HCT116 (cell line): ENCODE results near the gene CENPM. TPM values are rescaled to one million over a fixed set of nuclear protein-coding genes. Genes with fewer than 3 reads are reported as not detected.
A peak's percentile ranks its signal among the peaks of the same experiment; 100 is the strongest.

Experiments
- ATAC-seq: fragments of 200-7000 bp; cut with Tn5 transposase; 2 replicates; pipeline ENCODE4 v1.9.1; 2020; ENCODE audit warnings: mild to moderate bottlenecking, moderate library complexity
- BruUV-seq: library from RNA; stranded (reverse); fragments of 400-500 nt; replicated peaks from 2 replicates; lab custom pipeline; 2021; lab: Mats Ljungman, UMichigan
- CTCF ChIA-PET: fragments of 300-600 bp; sonication (Branson Sonifier 250); formaldehyde crosslinking; loops from one replicate; lab custom pipeline; 2021; ENCODE audit warnings: antibody characterized with exemption; lab: Charles Lee
- POLR2A ChIA-PET: fragments of 300-600, 350-600 bp; sonication (Branson Sonifier 250); formaldehyde crosslinking; loops from one replicate; lab custom pipeline; 2021; ENCODE audit warnings: antibody characterized with exemption; lab: Charles Lee
- RAD21 ChIA-PET, 2 experiments: fragments of 300-600 bp; sonication (Branson Sonifier 250); formaldehyde crosslinking; loops; one replicate each; lab custom pipeline; 2023; ENCODE audit warnings: low total read pairs in 2 of 2; ENCODE audit not compliant: uncharacterized antibody in 2 of 2, unreplicated experiment in 2 of 2, low non-redundant PET in 1 of 2; lab: Charles Lee
- DNase-seq: peaks from one replicate; pipeline ENCODE4 v3.0.0-alpha.2; 2010; ENCODE audit warnings: low read depth, low spot score
- H2AFZ ChIP-seq: fragments of 200-600 bp; shearing (Covaris generic), sonication (generic); 2 replicates; pipeline ENCODE4 v1.6.1; 2017; ENCODE audit warnings: low read depth, mixed run types, mixed read lengths, antibody characterized with exemption, low read length; ENCODE audit not compliant: poor library complexity, severe bottlenecking
- H3K27ac ChIP-seq: 2 replicates; pipeline ENCODE4 v1.5.1; 2012; ENCODE audit warnings: low read depth, low read length
- H3K27me3 ChIP-seq: fragments of 200-600 bp; sonication (generic); 2 replicates; pipeline ENCODE4 v1.6.1; 2016; ENCODE audit warnings: mixed run types, low read length, mixed read lengths; ENCODE audit not compliant: insufficient read depth
- H3K36me3 ChIP-seq, 2 experiments: fragments of 200-500 bp in 1 of 2; fragments of 200-600 bp in 1 of 2; sonication (Bioruptor generic) in 1 of 2; sonication (generic) in 1 of 2; 2 replicates each; pipeline versions ENCODE4 v1.5.1 to v1.6.1; 2014 to 2016; ENCODE audit warnings: low read length in 2 of 2, inconsistent platforms in 1 of 2, mixed read lengths in 1 of 2, mixed run types in 1 of 2; ENCODE audit not compliant: insufficient read depth in 2 of 2, control insufficient read depth in 1 of 2
- H3K4me1 ChIP-seq, 2 experiments: fragments of 200-600 bp in 1 of 2; sonication (generic) in 1 of 2; 2 replicates each; pipeline versions ENCODE4 v1.5.1 to v1.6.1; 2012 to 2017; ENCODE audit warnings: low read length in 2 of 2, inconsistent platforms in 1 of 2, mild to moderate bottlenecking in 1 of 2, mixed read lengths in 1 of 2, mixed run types in 1 of 2, moderate library complexity in 1 of 2; ENCODE audit not compliant: insufficient read depth in 2 of 2, control insufficient read depth in 1 of 2
- H3K4me2 ChIP-seq: fragments of 200-600 bp; sonication (generic); 2 replicates; pipeline ENCODE4 v1.6.1; 2017; ENCODE audit warnings: mixed run types, low read length, mixed read lengths
- H3K4me3 ChIP-seq, 2 experiments: fragments of 200-600 bp in 1 of 2; sonication (generic) in 1 of 2; replicated peaks in 1 of 2; 2 replicates each; pipeline ENCODE4 v1.5.1; 2011 to 2016; ENCODE audit warnings: low read length in 2 of 2, control low read depth in 1 of 2, low read depth in 1 of 2, mild to moderate bottlenecking in 1 of 2, mixed read lengths in 1 of 2, mixed run types in 1 of 2
- H3K79me2 ChIP-seq: fragments of 200-600 bp; sonication (generic); 2 replicates; pipeline ENCODE4 v1.6.1; 2017; ENCODE audit warnings: mild to moderate bottlenecking, mixed run types, low read length, moderate library complexity, mixed read lengths; ENCODE audit not compliant: insufficient read depth
- H3K9ac ChIP-seq: fragments of 200-600 bp; sonication (generic); 2 replicates; pipeline ENCODE4 v1.6.1; 2016; ENCODE audit warnings: low read length, mixed read lengths
- H3K9me2 ChIP-seq: fragments of 200-600 bp; sonication (generic), shearing (Covaris generic); 2 replicates; pipeline ENCODE4 v1.6.1; 2017; ENCODE audit warnings: mixed run types, mild to moderate bottlenecking, moderate library complexity; ENCODE audit not compliant: insufficient read depth
- H3K9me3 ChIP-seq, 2 experiments: fragments of 200-500 bp in 1 of 2; fragments of 200-600 bp in 1 of 2; sonication (Bioruptor generic) in 1 of 2; sonication (generic) in 1 of 2; 2 replicates each; pipeline ENCODE4 v1.6.1; 2014 to 2017; ENCODE audit warnings: low read length in 2 of 2, mixed read lengths in 2 of 2, inconsistent platforms in 1 of 2, low read depth in 1 of 2, mild to moderate bottlenecking in 1 of 2, mixed run types in 1 of 2, moderate library complexity in 1 of 2; ENCODE audit not compliant: control insufficient read depth in 1 of 2, insufficient read depth in 1 of 2
- H4K20me1 ChIP-seq: fragments of 200-600 bp; sonication (generic), shearing (Covaris generic); 2 replicates; pipeline ENCODE4 v1.6.1; 2017; ENCODE audit warnings: mixed run types, mild to moderate bottlenecking, moderate library complexity; ENCODE audit not compliant: insufficient read depth
- ATF3 ChIP-seq: IDR thresholded peaks from 2 replicates; pipeline ENCODE4 v1.6.1; 2012
- CBX3 ChIP-seq: IDR thresholded peaks from 2 replicates; pipeline ENCODE4 v1.6.1; 2012; ENCODE audit warnings: low read depth
- EGR1 ChIP-seq: IDR thresholded peaks from 2 replicates; pipeline ENCODE4 v1.6.1; 2012; ENCODE audit warnings: low read depth
- ELF1 ChIP-seq: IDR thresholded peaks from 2 replicates; pipeline ENCODE4 v1.6.1; 2012; ENCODE audit warnings: low read depth, borderline replicate concordance
- EZH2 ChIP-seq: fragments of 200-600 bp; sonication (generic); IDR thresholded peaks from 2 replicates; pipeline ENCODE4 v1.6.1; 2017; ENCODE audit warnings: antibody characterized with exemption, mixed run types
- FOSL1 ChIP-seq: IDR thresholded peaks from 2 replicates; pipeline ENCODE4 v1.6.1; 2012; ENCODE audit warnings: low read depth
- JUND ChIP-seq: IDR thresholded peaks from 2 replicates; pipeline ENCODE4 v1.6.1; 2012
- POLR2AphosphoS5 ChIP-seq: IDR thresholded peaks from 2 replicates; pipeline ENCODE4 v1.6.1; 2011; ENCODE audit warnings: mild to moderate bottlenecking, low read depth, low read length, moderate library complexity
- RAD21 ChIP-seq: IDR thresholded peaks from 2 replicates; pipeline ENCODE4 v1.6.1; 2012; ENCODE audit warnings: low read depth, mild to moderate bottlenecking
- SP1 ChIP-seq: IDR thresholded peaks from 2 replicates; pipeline ENCODE4 v1.6.1; 2012; ENCODE audit warnings: low read depth
- TCF7L2 ChIP-seq: IDR thresholded peaks from 2 replicates; pipeline ENCODE4 v1.7.0; 2011; ENCODE audit warnings: borderline replicate concordance, inconsistent platforms; ENCODE audit not compliant: insufficient read depth, insufficient read length; ENCODE audit errors: extremely low read depth
- ZBTB33 ChIP-seq: IDR thresholded peaks from 2 replicates; pipeline ENCODE4 v1.6.1; 2011; ENCODE audit warnings: mild to moderate bottlenecking, low read length, moderate library complexity; ENCODE audit not compliant: insufficient replicate concordance; ENCODE audit errors: extremely low read depth
- ZFX ChIP-seq: fragments of 450-650 bp; IDR thresholded peaks from 2 replicates; pipeline ENCODE4 v1.6.1; 2017
- ZNF274 ChIP-seq: fragments of 200-500 bp; sonication (Bioruptor generic); IDR thresholded peaks from 2 replicates; pipeline ENCODE4 v1.6.1; 2014; ENCODE audit warnings: mild to moderate bottlenecking, low read depth, low read length, inconsistent platforms
- intact Hi-C: fragments of 100-400 bp; cut with micrococcal nuclease; formaldehyde crosslinking; loops from 2 replicates; pipeline ENCODE4 v1.10.0; 2022
- total RNA-seq: library from RNA; stranded (reverse); gene quantifications from one replicate; pipeline ENCODE4 v1.2.1, GENCODE V29; 2021; ENCODE audit not compliant: unreplicated experiment
- TF ChIP-seq, protein P1 (sequence below): IDR thresholded peaks from 2 replicates; pipeline ENCODE4 v1.6.1; 2012; ENCODE audit warnings: low read depth

CENPM gene
- total RNA-seq, 1 experiment from 2014 or later, result 44.7 TPM

DNA sequence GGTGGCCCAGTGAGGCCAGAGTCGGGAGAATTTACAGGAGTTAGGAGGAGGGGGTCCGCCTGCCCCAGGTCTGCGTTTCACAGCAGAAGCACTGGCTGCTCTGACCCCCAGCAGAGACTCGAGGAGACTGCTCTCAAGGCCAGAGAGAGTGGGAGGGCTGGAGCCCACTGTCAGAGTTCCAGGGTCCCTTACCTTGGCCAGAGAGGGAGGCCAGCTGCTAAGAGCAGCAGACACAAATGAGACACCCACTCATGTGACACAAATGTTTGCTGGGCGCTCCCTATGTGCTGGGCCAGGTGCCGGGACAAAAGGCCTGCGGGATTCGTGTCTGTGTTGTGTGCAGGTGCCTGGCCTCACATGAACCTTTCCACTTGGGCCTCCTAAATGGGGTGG, 17.5 kb downstream of the CENPM start:
- intact Hi-C loops, result no loop called here
- POLR2A ChIA-PET, result no interaction called here

DNA sequence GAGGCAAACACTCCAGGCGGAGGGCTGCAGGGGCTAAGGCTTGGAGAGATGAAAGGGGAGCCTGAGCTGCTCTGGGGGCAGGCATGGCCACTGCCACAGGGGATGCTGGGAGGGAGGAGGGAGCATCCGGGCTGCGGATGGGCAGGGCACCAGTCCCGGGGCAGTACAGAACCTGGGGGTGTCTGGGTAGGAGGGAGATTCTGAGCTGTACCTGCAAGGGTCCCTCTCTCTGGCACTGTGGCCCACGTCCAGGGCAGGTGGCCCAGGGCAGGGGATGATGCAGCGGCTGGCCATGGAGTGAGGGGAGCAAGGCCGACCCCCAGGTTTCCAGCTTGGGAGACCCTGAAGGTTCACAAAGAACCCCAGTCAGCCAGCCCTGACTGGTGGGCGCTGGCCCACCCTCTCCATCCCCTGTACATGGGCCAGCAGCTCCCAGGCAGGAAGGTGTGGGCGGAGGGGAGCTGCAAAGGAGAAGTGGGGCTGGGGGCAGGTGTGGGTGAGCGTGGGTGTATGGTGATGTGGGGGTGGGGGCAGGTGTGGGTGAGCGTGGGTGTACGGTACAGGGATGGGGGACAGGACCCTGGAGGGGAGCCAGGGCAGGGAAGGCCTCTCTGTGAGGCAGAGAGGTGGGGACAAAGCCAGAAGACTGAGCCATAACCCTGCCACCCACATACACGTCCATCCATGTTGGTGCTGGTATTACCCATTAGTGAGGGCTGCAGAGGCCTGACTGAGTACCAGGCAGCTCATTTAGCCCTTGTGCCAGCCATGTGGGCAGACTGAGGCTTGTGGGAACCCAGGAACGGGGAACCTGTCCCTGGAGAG, 18.1 kb downstream of the CENPM start:
- Histone ChIP-seq H3K27me3 (no peaks in the 10 kb centered on the region), H3K9me3 (no peaks in the 10 kb centered on the region), H3K36me3 (no peaks in the 10 kb centered on the region), H3K79me2 (no peaks in the 10 kb centered on the region), H3K4me3 (no peak overlapping the region), H3K9ac (no peak overlapping the region), H3K9me2 (no peaks in the 10 kb centered on the region), H3K4me1 (peaks cover 2 to 7% of the 10 kb centered on the region in 2 experiments; a peak in 1 of 4 replicates), H4K20me1 (no peaks in the 10 kb centered on the region), H3K27ac (no peak overlapping the region), H2AFZ (no peak overlapping the region), H3K4me2 (no peak overlapping the region)
- no TSS peak for BruUV-seq
- CTCF ChIA-PET, result no interaction called here
- RAD21 ChIA-PET, result no interaction called here
- ATAC-seq (peak; percentile 13; the same call in 1 of the 2 replicates), DNase-seq (no peak)
- intact Hi-C loops, result no loop called here
- POLR2A ChIA-PET, result no interaction called here
- no peak for TF ChIP-seq FOSL1
- TF ChIP-seq EGR1, result no peak
- no peak for TF ChIP-seq JUND
- TF ChIP-seq EZH2, result no peak
- TF ChIP-seq RAD21, result no peak
- no peak for TF ChIP-seq ZNF274
- TF ChIP-seq, protein P1, sequence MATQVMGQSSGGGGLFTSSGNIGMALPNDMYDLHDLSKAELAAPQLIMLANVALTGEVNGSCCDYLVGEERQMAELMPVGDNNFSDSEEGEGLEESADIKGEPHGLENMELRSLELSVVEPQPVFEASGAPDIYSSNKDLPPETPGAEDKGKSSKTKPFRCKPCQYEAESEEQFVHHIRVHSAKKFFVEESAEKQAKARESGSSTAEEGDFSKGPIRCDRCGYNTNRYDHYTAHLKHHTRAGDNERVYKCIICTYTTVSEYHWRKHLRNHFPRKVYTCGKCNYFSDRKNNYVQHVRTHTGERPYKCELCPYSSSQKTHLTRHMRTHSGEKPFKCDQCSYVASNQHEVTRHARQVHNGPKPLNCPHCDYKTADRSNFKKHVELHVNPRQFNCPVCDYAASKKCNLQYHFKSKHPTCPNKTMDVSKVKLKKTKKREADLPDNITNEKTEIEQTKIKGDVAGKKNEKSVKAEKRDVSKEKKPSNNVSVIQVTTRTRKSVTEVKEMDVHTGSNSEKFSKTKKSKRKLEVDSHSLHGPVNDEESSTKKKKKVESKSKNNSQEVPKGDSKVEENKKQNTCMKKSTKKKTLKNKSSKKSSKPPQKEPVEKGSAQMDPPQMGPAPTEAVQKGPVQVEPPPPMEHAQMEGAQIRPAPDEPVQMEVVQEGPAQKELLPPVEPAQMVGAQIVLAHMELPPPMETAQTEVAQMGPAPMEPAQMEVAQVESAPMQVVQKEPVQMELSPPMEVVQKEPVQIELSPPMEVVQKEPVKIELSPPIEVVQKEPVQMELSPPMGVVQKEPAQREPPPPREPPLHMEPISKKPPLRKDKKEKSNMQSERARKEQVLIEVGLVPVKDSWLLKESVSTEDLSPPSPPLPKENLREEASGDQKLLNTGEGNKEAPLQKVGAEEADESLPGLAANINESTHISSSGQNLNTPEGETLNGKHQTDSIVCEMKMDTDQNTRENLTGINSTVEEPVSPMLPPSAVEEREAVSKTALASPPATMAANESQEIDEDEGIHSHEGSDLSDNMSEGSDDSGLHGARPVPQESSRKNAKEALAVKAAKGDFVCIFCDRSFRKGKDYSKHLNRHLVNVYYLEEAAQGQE, result no peak
- no peak for TF ChIP-seq POLR2AphosphoS5
- no peak for TF ChIP-seq ELF1
- TF ChIP-seq TCF7L2, result no peak
- TF ChIP-seq ZFX, result no peak
- no peak for TF ChIP-seq ZBTB33
- TF ChIP-seq ATF3, result no peak
- no peak for TF ChIP-seq SP1

More for the DNA sequence above, 17.5 kb downstream of the CENPM start:
- no peaks in the 10 kb centered on the region for H3K27me3 ChIP-seq
- ATAC-seq, result no peak
- no peak overlapping the region for H2AFZ ChIP-seq
- no peaks in the 10 kb centered on the region for H3K9me2 ChIP-seq
- no peaks in the 10 kb centered on the region for H3K36me3 ChIP-seq
- H3K27ac ChIP-seq, result no peak overlapping the region
- H3K4me1 ChIP-seq, result peaks cover 2 to 7% of the 10 kb centered on the region in 2 experiments; a peak in 1 of 4 replicates
- ChIA-PET CTCF (no interaction called here), RAD21 (no interaction called here)
- H3K79me2 ChIP-seq, result no peaks in the 10 kb centered on the region
- DNase-seq, result no peak
- H3K9me3 ChIP-seq, result no peaks in the 10 kb centered on the region
- no peak overlapping the region for H3K9ac ChIP-seq
- no peaks in the 10 kb centered on the region for H4K20me1 ChIP-seq
- TF ChIP-seq CBX3, result no peak
- no peak overlapping the region for H3K4me3 ChIP-seq
- BruUV-seq, result no TSS peak
- H3K4me2 ChIP-seq, result no peak overlapping the region
